WI38 (cell line): Measurements from ENCODE around the gene FAM120AOS.

Experiments
- H3K4me3 ChIP-seq: 2 replicates; pipeline ENCODE4 v1.5.1; 2011; ENCODE audit warnings: low read depth, mild to moderate bottlenecking, control low read depth, low read length
- TF ChIP-seq, protein P1 (sequence below): IDR thresholded peaks from 2 replicates; pipeline ENCODE4 v1.5.1; 2012; ENCODE audit warnings: low read depth, mild to moderate bottlenecking, control low read depth, low read length

Gene FAM120AOS

DNA sequence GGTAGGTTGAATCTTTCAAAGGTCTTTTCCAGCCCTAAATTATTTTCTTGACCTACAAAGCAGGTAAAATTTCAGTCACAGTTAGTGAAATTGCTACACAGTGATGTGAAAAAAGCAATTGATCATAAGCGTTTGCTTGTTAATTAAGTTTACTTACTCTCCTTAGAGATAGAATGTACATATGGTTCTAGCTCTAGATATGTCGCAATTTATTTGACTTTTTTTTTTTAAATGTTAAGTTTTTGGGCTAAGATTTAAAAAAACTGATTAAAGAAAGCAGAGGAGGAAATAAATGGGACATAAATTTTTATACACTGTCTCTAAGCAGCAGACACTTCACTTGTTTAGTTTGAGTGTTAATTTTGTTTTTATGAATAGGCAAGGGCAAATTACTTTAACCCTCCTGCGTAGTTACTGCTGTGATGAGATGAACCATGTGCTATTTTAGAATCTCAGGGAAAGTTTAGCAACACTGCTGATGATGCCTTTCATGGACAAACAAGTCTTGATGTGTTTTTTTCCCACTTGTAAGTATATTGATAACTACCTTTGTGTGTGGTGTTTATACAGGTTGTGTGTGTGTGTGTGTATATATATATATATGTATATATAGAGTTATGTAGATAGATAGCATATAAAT lies 38.3 kb upstream of the FAM120AOS start:
- no peak overlapping the region for H3K4me3 ChIP-seq
- TF ChIP-seq, protein P1, sequence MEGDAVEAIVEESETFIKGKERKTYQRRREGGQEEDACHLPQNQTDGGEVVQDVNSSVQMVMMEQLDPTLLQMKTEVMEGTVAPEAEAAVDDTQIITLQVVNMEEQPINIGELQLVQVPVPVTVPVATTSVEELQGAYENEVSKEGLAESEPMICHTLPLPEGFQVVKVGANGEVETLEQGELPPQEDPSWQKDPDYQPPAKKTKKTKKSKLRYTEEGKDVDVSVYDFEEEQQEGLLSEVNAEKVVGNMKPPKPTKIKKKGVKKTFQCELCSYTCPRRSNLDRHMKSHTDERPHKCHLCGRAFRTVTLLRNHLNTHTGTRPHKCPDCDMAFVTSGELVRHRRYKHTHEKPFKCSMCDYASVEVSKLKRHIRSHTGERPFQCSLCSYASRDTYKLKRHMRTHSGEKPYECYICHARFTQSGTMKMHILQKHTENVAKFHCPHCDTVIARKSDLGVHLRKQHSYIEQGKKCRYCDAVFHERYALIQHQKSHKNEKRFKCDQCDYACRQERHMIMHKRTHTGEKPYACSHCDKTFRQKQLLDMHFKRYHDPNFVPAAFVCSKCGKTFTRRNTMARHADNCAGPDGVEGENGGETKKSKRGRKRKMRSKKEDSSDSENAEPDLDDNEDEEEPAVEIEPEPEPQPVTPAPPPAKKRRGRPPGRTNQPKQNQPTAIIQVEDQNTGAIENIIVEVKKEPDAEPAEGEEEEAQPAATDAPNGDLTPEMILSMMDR = no peak

DNA sequence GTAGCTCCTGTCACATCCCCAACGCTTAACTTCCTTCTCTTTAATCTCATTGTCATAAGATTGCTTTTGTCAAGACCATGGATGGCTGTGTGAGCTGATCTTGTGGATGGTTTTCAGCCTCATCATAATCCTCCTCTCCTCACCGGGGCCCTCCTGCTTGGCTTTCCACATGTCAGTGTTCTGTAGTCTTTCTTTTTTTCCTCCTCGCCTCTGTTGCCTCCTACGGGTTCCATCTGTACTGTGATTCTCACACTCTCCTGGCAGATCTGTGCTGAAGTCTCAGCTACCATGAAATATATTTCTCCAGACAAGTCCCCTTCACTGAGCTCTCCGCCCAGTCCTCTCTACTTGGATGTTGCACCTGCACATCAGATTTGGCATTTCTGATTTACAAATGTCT lies 34.9 kb upstream of the FAM120AOS start:
- TF ChIP-seq, protein P1 = no peak
- no peak overlapping the region for H3K4me3 ChIP-seq

GRCh38 chr9:93486268-93486667 lies 32.9 kb upstream of the FAM120AOS start:
- TF ChIP-seq, protein P1 = no peak

DNA sequence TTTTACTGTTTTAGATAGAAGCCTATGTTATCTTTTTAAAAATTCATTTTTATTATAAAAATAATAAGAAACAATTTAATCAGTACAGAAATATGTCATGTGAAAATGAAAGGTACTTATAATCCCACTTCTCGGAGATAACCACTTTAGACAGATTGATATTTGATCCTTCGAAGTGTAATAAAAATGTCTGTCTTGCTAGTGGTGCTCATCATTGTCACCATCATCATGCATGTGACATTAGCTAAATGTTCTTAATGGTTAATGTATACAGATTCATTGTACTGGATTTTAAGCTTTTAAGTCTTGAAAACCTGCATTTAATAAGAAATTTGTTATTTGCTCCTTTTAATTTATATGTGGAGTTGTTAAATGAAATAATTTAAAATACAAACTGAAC lies 30.1 kb upstream of the FAM120AOS start:
- TF ChIP-seq, protein P1 = no peak
- H3K4me3 ChIP-seq = no peak overlapping the region

More at GRCh38 chr9:93486268-93486667, 32.9 kb upstream of the FAM120AOS start:
- no peak overlapping the region for H3K4me3 ChIP-seq

- TF ChIP-seq, protein P1 = no peak
- no peak overlapping the region for H3K4me3 ChIP-seq
These were observed 27.4 kb upstream of the FAM120AOS start for GRCh38 chr9:93480728-93481324.

GRCh38 chr9:93480262-93480661 lies 26.9 kb upstream of the FAM120AOS start:
- no peak overlapping the region for H3K4me3 ChIP-seq
- TF ChIP-seq, protein P1 = no peak

GRCh38 chr9:93479726-93480125 lies 26.3 kb upstream of the FAM120AOS start:
- H3K4me3 ChIP-seq = no peak overlapping the region
- TF ChIP-seq, protein P1 = no peak
